ENCODE results near the gene MIA2.

The MIA2 gene

GRCh38 chr14:39398382-39398781, 164.7 kb downstream of the MIA2 start:
- DNase-seq: no peak

GRCh38 chr14:39406560-39406959, 172.8 kb downstream of the MIA2 start:
- DNase-seq: no peak

- DNase-seq: no peak
Observed at GRCh38 chr14:39416072-39416471, 182.4 kb downstream of the MIA2 start.

- no peak for DNase-seq
Observed at GRCh38 chr14:39417014-39417413, 183.3 kb downstream of the MIA2 start.

GRCh38 chr14:39419272-39419671, 185.6 kb downstream of the MIA2 start:
- DNase-seq: no peak

- DNase-seq: no peak
Observed at GRCh38 chr14:39422243-39422642, 188.5 kb downstream of the MIA2 start.

GRCh38 chr14:39423793-39424192, 190.1 kb downstream of the MIA2 start:
- DNase-seq: no peak

- no peak for DNase-seq
Observed at GRCh38 chr14:39425947-39426346, 192.2 kb downstream of the MIA2 start.

GRCh38 chr14:39426605-39427004, 192.9 kb downstream of the MIA2 start:
- peak; percentile 19 to 50 for DNase-seq

GRCh38 chr14:39428118-39428517, 194.4 kb downstream of the MIA2 start:
- no peak for DNase-seq

GRCh38 chr14:39430762-39431415, 197.2 kb downstream of the MIA2 start:
- DNase-seq: no peak

GRCh38 chr14:39431416-39432178, 197.9 kb downstream of the MIA2 start:
- DNase-seq: peak; percentile 20 to 51

- DNase-seq: peak; percentile 94 to 98
Observed at GRCh38 chr14:39432179-39432618, 198.5 kb downstream of the MIA2 start, which contains the start of gene FBXO33. TSS of gene FBXO33 (minus strand) at chr14:39432433. CDS start at chr14:39432162, 271 bp downstream.

GRCh38 chr14:39432619-39433451, 199.1 kb downstream of the MIA2 start:
- peak; percentile 95 to 98 for DNase-seq

GRCh38 chr14:39433452-39433813, 199.7 kb downstream of the MIA2 start:
- DNase-seq: no peak

GRCh38 chr14:39434401-39434800, 200.7 kb downstream of the MIA2 start:
- DNase-seq: peak in 1 of 2 experiments; percentile 23

- DNase-seq: no peak
Observed at GRCh38 chr14:39435241-39435640, 201.5 kb downstream of the MIA2 start.

All from SHP77 (cell line).